Measurements from ENCODE around the gene KPRP.

DNA sequence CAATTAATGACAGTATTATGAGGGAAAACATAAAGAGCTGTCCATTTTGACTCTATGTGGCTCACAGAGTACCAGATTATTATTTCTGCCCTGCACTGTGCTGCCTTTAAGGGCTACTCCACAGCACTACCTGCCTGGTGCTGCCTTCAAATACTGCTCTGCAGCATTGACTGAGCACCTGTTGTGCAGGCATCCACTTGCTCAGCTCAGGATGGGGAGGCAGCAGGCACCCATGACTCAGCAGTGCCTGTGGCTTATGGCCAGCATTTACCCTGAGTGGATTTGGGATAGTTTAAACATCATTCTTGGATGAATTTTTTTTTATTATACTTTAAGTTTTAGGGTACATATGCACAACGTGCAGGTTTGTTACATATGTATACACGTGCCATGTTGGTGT, 953 bp upstream of the KPRP start:
- no peak for TF ChIP-seq POLR2A (IDR thresholded peaks at IDR 0.05)
- TF ChIP-seq, protein P1, sequence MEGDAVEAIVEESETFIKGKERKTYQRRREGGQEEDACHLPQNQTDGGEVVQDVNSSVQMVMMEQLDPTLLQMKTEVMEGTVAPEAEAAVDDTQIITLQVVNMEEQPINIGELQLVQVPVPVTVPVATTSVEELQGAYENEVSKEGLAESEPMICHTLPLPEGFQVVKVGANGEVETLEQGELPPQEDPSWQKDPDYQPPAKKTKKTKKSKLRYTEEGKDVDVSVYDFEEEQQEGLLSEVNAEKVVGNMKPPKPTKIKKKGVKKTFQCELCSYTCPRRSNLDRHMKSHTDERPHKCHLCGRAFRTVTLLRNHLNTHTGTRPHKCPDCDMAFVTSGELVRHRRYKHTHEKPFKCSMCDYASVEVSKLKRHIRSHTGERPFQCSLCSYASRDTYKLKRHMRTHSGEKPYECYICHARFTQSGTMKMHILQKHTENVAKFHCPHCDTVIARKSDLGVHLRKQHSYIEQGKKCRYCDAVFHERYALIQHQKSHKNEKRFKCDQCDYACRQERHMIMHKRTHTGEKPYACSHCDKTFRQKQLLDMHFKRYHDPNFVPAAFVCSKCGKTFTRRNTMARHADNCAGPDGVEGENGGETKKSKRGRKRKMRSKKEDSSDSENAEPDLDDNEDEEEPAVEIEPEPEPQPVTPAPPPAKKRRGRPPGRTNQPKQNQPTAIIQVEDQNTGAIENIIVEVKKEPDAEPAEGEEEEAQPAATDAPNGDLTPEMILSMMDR (IDR thresholded peaks at IDR 0.05): no peak
